ENCODE results near the gene RGS9BP. TPM values are rescaled to one million over a fixed set of nuclear protein-coding genes. Genes with fewer than 3 reads are reported as not detected.

RGS9BP gene
- total and polyA plus RNA-seq, 2 experiments from 2014 or later: 2.1 to 4.0 TPM

GRCh38 chr19:32671883-32672593 lies 3.6 kb upstream of the RGS9BP start:
- Histone ChIP-seq H3K79me2 (peaks cover 67% of the 10 kb centered on the region), H3K27ac (no peak overlapping the region), H3K9me3 (ENCODE audit: low read depth) (no peaks in the 10 kb centered on the region), H4K20me1 (ENCODE audit: insufficient read depth, poor library complexity, severe bottlenecking) (peaks cover 12% of the 10 kb centered on the region), H3K27me3 (peaks cover 7% of the 10 kb centered on the region), H2AFZ (no peak overlapping the region), H3K4me2 (no peak overlapping the region), H3K4me3 (no peak overlapping the region), H3K36me3 (replicated peaks; ENCODE audit: insufficient read depth, low read depth) (no peaks in the 10 kb centered on the region), H3K9me2 (replicated peaks; ENCODE audit: insufficient read depth) (no peaks in the 10 kb centered on the region), H3K4me1 (ENCODE audit: insufficient read depth) (peaks cover 23% of the 10 kb centered on the region)
- 72% methylated on average over 14 of the region's 14 CpGs for WGBS (ENCODE audit: low lambda C conversion rate, missing lambda C conversion rate)
- DNase-seq (ENCODE audit: low spot score): no peak
- TF ChIP-seq, protein P1, sequence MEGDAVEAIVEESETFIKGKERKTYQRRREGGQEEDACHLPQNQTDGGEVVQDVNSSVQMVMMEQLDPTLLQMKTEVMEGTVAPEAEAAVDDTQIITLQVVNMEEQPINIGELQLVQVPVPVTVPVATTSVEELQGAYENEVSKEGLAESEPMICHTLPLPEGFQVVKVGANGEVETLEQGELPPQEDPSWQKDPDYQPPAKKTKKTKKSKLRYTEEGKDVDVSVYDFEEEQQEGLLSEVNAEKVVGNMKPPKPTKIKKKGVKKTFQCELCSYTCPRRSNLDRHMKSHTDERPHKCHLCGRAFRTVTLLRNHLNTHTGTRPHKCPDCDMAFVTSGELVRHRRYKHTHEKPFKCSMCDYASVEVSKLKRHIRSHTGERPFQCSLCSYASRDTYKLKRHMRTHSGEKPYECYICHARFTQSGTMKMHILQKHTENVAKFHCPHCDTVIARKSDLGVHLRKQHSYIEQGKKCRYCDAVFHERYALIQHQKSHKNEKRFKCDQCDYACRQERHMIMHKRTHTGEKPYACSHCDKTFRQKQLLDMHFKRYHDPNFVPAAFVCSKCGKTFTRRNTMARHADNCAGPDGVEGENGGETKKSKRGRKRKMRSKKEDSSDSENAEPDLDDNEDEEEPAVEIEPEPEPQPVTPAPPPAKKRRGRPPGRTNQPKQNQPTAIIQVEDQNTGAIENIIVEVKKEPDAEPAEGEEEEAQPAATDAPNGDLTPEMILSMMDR (IDR thresholded peaks at IDR 0.05; ENCODE audit: poor library complexity): no peak
- TF ChIP-seq EZH2phosphoT487 (IDR thresholded peaks at IDR 0.05; ENCODE audit: low read depth, severe bottlenecking, unreplicated experiment): no peak
- TF ChIP-seq EZH2 (IDR thresholded peaks at IDR 0.05; ENCODE audit: borderline replicate concordance): no peak

GRCh38 chr19:32672841-32673240 lies 2.8 kb upstream of the RGS9BP start:
- H3K4me2 ChIP-seq: peak overlapping the region; percentile 93
- DNase-seq (ENCODE audit: low spot score): no peak
- no peaks in the 10 kb centered on the region for H3K9me3 ChIP-seq (ENCODE audit: low read depth)
- H3K4me3 ChIP-seq: no peak overlapping the region
- H3K79me2 ChIP-seq: peaks cover 59% of the 10 kb centered on the region
- H4K20me1 ChIP-seq (ENCODE audit: insufficient read depth, poor library complexity, severe bottlenecking): peaks cover 12% of the 10 kb centered on the region
- H3K4me1 ChIP-seq (ENCODE audit: insufficient read depth): peaks cover 29% of the 10 kb centered on the region
- 82% methylated on average over 3 of the region's 3 CpGs for WGBS (ENCODE audit: low lambda C conversion rate, missing lambda C conversion rate)
- no peaks in the 10 kb centered on the region for H3K9me2 ChIP-seq (replicated peaks; ENCODE audit: insufficient read depth)
- peaks cover 9% of the 10 kb centered on the region for H3K27me3 ChIP-seq
- H2AFZ ChIP-seq: no peak overlapping the region
- no peaks in the 10 kb centered on the region for H3K36me3 ChIP-seq (replicated peaks; ENCODE audit: insufficient read depth, low read depth)
- TF ChIP-seq, protein P1 (IDR thresholded peaks at IDR 0.05; ENCODE audit: poor library complexity): no peak
- TF ChIP-seq EZH2phosphoT487 (IDR thresholded peaks at IDR 0.05; ENCODE audit: low read depth, severe bottlenecking, unreplicated experiment): no peak
- no peak for TF ChIP-seq EZH2 (IDR thresholded peaks at IDR 0.05; ENCODE audit: borderline replicate concordance)
- H3K27ac ChIP-seq: no peak overlapping the region

- Histone ChIP-seq H3K4me1 (ENCODE audit: insufficient read depth) (peaks cover 29% of the 10 kb centered on the region), H3K4me3 (no peak overlapping the region), H3K9me2 (replicated peaks; ENCODE audit: insufficient read depth) (no peaks in the 10 kb centered on the region), H4K20me1 (ENCODE audit: insufficient read depth, poor library complexity, severe bottlenecking) (peaks cover 12% of the 10 kb centered on the region), H3K36me3 (replicated peaks; ENCODE audit: insufficient read depth, low read depth) (no peaks in the 10 kb centered on the region), H3K4me2 (peak overlapping the region; percentile 93), H3K9me3 (ENCODE audit: low read depth) (no peaks in the 10 kb centered on the region), H3K27me3 (peaks cover 9% of the 10 kb centered on the region), H3K27ac (no peak overlapping the region), H2AFZ (no peak overlapping the region), H3K79me2 (peaks cover 51% of the 10 kb centered on the region)
- DNase-seq (ENCODE audit: low spot score): no peak
- TF ChIP-seq EZH2 (IDR thresholded peaks at IDR 0.05; ENCODE audit: borderline replicate concordance): no peak
- TF ChIP-seq, protein P1 (IDR thresholded peaks at IDR 0.05; ENCODE audit: poor library complexity): no peak
- TF ChIP-seq EZH2phosphoT487 (IDR thresholded peaks at IDR 0.05; ENCODE audit: low read depth, severe bottlenecking, unreplicated experiment): no peak
- 94% methylated on average over 10 of the region's 10 CpGs for WGBS (ENCODE audit: low lambda C conversion rate, missing lambda C conversion rate)
Observed at GRCh38 chr19:32673573-32673972, 2.1 kb upstream of the RGS9BP start.
